H1 (cell line): Measurements from ENCODE around the gene PAK6. TPM values are rescaled to one million over a fixed set of nuclear protein-coding genes. Genes with fewer than 3 reads are reported as not detected.
A peak's percentile ranks its signal among the peaks of the same experiment; 100 is the strongest.

Experiments
- CTCF ChIA-PET: fragments of 300-600 bp; sonication (Branson Sonifier 250); formaldehyde crosslinking; loops from one replicate; lab custom pipeline; 2021; ENCODE audit not compliant: partially characterized antibody; lab: Charles Lee
- POLR2A ChIA-PET: fragments of 300-600 bp; sonication (Branson Sonifier 250); formaldehyde crosslinking; loops from one replicate; lab custom pipeline; 2021; ENCODE audit warnings: inconsistent platforms; ENCODE audit not compliant: partially characterized antibody; lab: Charles Lee
- DNase-seq, 2 experiments: peaks; one replicate each; pipeline versions ENCODE4 v3.0.0 to v3.0.0-alpha.2; 2010 to 2022; ENCODE audit warnings: low spot score in 2 of 2, low read depth in 1 of 2, mixed read lengths in 1 of 2
- FAIRE-seq: peaks from 2 replicates; lab custom pipeline; 2011; peaks lifted over from hg19 to GRCh38; lab: Jason Lieb, UNC
- H2AFZ ChIP-seq: 2 replicates; pipeline ENCODE4 v1.8.1; 2012; ENCODE audit warnings: low read length, inconsistent platforms
- H2AK5ac ChIP-seq: 2 replicates; pipeline ENCODE4 v1.6.1; 2013; ENCODE audit warnings: low read depth, low read length
- H2BK120ac ChIP-seq: replicated peaks from 2 replicates; pipeline ENCODE3; 2013; ENCODE audit warnings: low read depth, low read length, inconsistent platforms
- H2BK12ac ChIP-seq: 2 replicates; pipeline ENCODE4 v1.6.1; 2013; ENCODE audit warnings: low read depth, low read length
- H2BK15ac ChIP-seq: 2 replicates; pipeline ENCODE4 v1.6.1; 2013; ENCODE audit warnings: low read length
- H2BK20ac ChIP-seq: 2 replicates; pipeline ENCODE4 v1.6.1; 2013; ENCODE audit warnings: low read length
- H2BK5ac ChIP-seq: 2 replicates; pipeline ENCODE4 v1.6.1; 2013; ENCODE audit warnings: low read depth, low read length
- H3K14ac ChIP-seq: 2 replicates; pipeline ENCODE4 v1.6.1; 2013; ENCODE audit warnings: inconsistent platforms; ENCODE audit not compliant: insufficient read length
- H3K18ac ChIP-seq: 2 replicates; pipeline ENCODE4 v1.6.1; 2013; ENCODE audit warnings: low read length; ENCODE audit errors: extremely low read depth
- H3K23ac ChIP-seq: 2 replicates; pipeline ENCODE4 v1.6.1; 2013; ENCODE audit warnings: inconsistent platforms; ENCODE audit not compliant: insufficient read length
- H3K23me2 ChIP-seq: 2 replicates; pipeline ENCODE4 v1.6.1; 2013; ENCODE audit warnings: low read depth, low read length
- H3K27ac ChIP-seq: 2 replicates; pipeline ENCODE4 v1.6.1; 2011; ENCODE audit warnings: low read depth, low read length, inconsistent platforms
- H3K27me3 ChIP-seq, 4 experiments: replicated peaks in 1 of 4; 1 replicate in 1 of 4; 2 replicates in 3 of 4; pipeline versions ENCODE4 v1.6.1 to v1.8.1; 2011 to 2013; ENCODE audit warnings: low read length in 3 of 4, mild to moderate bottlenecking in 3 of 4, inconsistent platforms in 2 of 4, mixed read lengths in 2 of 4, moderate library complexity in 1 of 4; ENCODE audit not compliant: control insufficient read depth in 3 of 4, insufficient read depth in 3 of 4; ENCODE audit errors: extremely low read depth in 1 of 4
- H3K36me3 ChIP-seq, 4 experiments: 2 replicates each; pipeline versions ENCODE4 v1.6.1 to v1.8.1; 2011 to 2013; ENCODE audit warnings: mild to moderate bottlenecking in 4 of 4, low read length in 3 of 4, moderate library complexity in 2 of 4, control low read depth in 1 of 4, inconsistent platforms in 1 of 4; ENCODE audit not compliant: insufficient read depth in 4 of 4, control insufficient read depth in 2 of 4
- H3K4ac ChIP-seq: replicated peaks from 2 replicates; pipeline ENCODE3; 2013; ENCODE audit warnings: low read length, low read depth, mixed read lengths, inconsistent platforms; ENCODE audit not compliant: insufficient read length
- H3K4me1 ChIP-seq, 4 experiments: replicated peaks in 1 of 4; 1 replicate in 1 of 4; 2 replicates in 3 of 4; pipeline versions ENCODE4 v1.6.1 to v1.8.1; 2011 to 2013; ENCODE audit warnings: low read length in 3 of 4, inconsistent platforms in 2 of 4, mixed read lengths in 1 of 4; ENCODE audit not compliant: insufficient read depth in 4 of 4, control insufficient read depth in 3 of 4
- H3K4me2 ChIP-seq, 2 experiments: 2 replicates each; pipeline versions ENCODE4 v1.6.1 to v1.8.1; 2011 to 2013; ENCODE audit warnings: low read depth in 2 of 2, low read length in 2 of 2, control low read depth in 1 of 2, inconsistent platforms in 1 of 2, mild to moderate bottlenecking in 1 of 2; ENCODE audit not compliant: insufficient read depth in 1 of 2
- H3K4me3 ChIP-seq, 4 experiments: fragments of 200-600, 300-600 bp in 1 of 4; sonication (generic), shearing (Covaris generic), sonication (Bioruptor Twin) in 1 of 4; 2 replicates each; pipeline versions ENCODE4 v1.5.1 to v1.8.1; 2011 to 2016; ENCODE audit warnings: low read length in 4 of 4, low read depth in 3 of 4, control low read depth in 2 of 4, inconsistent platforms in 2 of 4, mild to moderate bottlenecking in 2 of 4, mixed read lengths in 1 of 4, moderate library complexity in 1 of 4; ENCODE audit not compliant: insufficient read depth in 2 of 4; ENCODE audit errors: extremely low read depth in 1 of 4
- H3K56ac ChIP-seq: replicated peaks from 2 replicates; pipeline ENCODE3; 2013; ENCODE audit warnings: low read depth, mild to moderate bottlenecking, mixed read lengths, low read length, inconsistent platforms; ENCODE audit not compliant: insufficient read length
- H3K79me1 ChIP-seq: 2 replicates; pipeline ENCODE4 v1.6.1; 2013; ENCODE audit warnings: low read depth, low read length, control low read depth
- H3K79me2 ChIP-seq, 2 experiments: 2 replicates each; pipeline versions ENCODE4 v1.6.1 to v1.8.1; 2012 to 2013; ENCODE audit warnings: low read length in 2 of 2, mild to moderate bottlenecking in 2 of 2, inconsistent platforms in 1 of 2; ENCODE audit not compliant: insufficient read depth in 2 of 2, control insufficient read depth in 1 of 2
- H3K9ac ChIP-seq, 4 experiments: replicated peaks in 1 of 4; 1 replicate in 1 of 4; 2 replicates in 3 of 4; pipeline versions ENCODE4 v1.6.1 to v1.8.1; 2011 to 2013; ENCODE audit warnings: low read depth in 3 of 4, low read length in 3 of 4, control low read depth in 2 of 4, mild to moderate bottlenecking in 2 of 4, moderate library complexity in 2 of 4, inconsistent platforms in 1 of 4; ENCODE audit errors: extremely low read depth in 1 of 4
- H3K9me3 ChIP-seq, 2 experiments: 2 replicates each; pipeline versions ENCODE4 v1.6.1 to v1.8.1; 2012 to 2013; ENCODE audit warnings: mild to moderate bottlenecking in 2 of 2, moderate library complexity in 2 of 2, control low read depth in 1 of 2, inconsistent platforms in 1 of 2, low read depth in 1 of 2, low read length in 1 of 2, mixed read lengths in 1 of 2; ENCODE audit not compliant: insufficient read depth in 2 of 2
- H4K20me1 ChIP-seq, 2 experiments: replicated peaks in 1 of 2; 2 replicates each; pipeline versions ENCODE3 to v1.8.1; 2011 to 2013; ENCODE audit warnings: inconsistent platforms in 2 of 2, low read length in 2 of 2, mild to moderate bottlenecking in 1 of 2; ENCODE audit not compliant: insufficient read depth in 2 of 2, control insufficient read depth in 1 of 2
- H4K5ac ChIP-seq: 2 replicates; pipeline ENCODE4 v1.6.1; 2013; ENCODE audit warnings: low read length, low read depth, mixed read lengths, inconsistent platforms; ENCODE audit not compliant: insufficient read length
- H4K8ac ChIP-seq: 2 replicates; pipeline ENCODE4 v1.8.0; 2013; ENCODE audit warnings: mild to moderate bottlenecking, moderate library complexity, low read length, inconsistent platforms; ENCODE audit not compliant: insufficient read depth; ENCODE audit errors: extremely low read depth
- H4K91ac ChIP-seq: replicated peaks from 2 replicates; pipeline ENCODE3; 2013; ENCODE audit warnings: low read length, mixed read lengths, inconsistent platforms; ENCODE audit not compliant: insufficient read length
- CBX8 ChIP-seq: fragments of 300-800, 300-1000 bp; sonication (generic); IDR thresholded peaks from 2 replicates; pipeline ENCODE4 v1.7.1; 2016; ENCODE audit warnings: low read depth, low read length, borderline replicate concordance
- EP300 ChIP-seq, 2 experiments: IDR thresholded peaks; 1 replicate in 1 of 2; 2 replicates in 1 of 2; pipeline ENCODE4 v1.6.1; 2011 to 2012; ENCODE audit warnings: low read depth in 2 of 2, low read length in 2 of 2, mild to moderate bottlenecking in 2 of 2, borderline replicate concordance in 1 of 2, inconsistent platforms in 1 of 2, moderate library complexity in 1 of 2
- EZH2 ChIP-seq: fragments of 200-600 bp; sonication (generic); IDR thresholded peaks from 2 replicates; pipeline ENCODE4 v1.7.1; 2012; ENCODE audit warnings: low read depth, mild to moderate bottlenecking, moderate library complexity, low read length, inconsistent platforms; ENCODE audit not compliant: severe bottlenecking
- FOSL1 ChIP-seq: IDR thresholded peaks from 2 replicates; pipeline ENCODE4 v1.6.1; 2011; ENCODE audit warnings: mild to moderate bottlenecking, low read depth, low read length, moderate library complexity; ENCODE audit not compliant: insufficient read depth
- HDAC2 ChIP-seq, 2 experiments: fragments of 300-600 bp in 1 of 2; sonication (generic) in 1 of 2; IDR thresholded peaks; 2 replicates each; pipeline ENCODE4 v1.6.1; 2011 to 2012; ENCODE audit warnings: low read depth in 2 of 2, low read length in 2 of 2, mild to moderate bottlenecking in 2 of 2, moderate library complexity in 2 of 2, borderline replicate concordance in 1 of 2, inconsistent platforms in 1 of 2
- NANOG ChIP-seq: IDR thresholded peaks from 2 replicates; pipeline ENCODE4 v1.6.1; 2011; ENCODE audit warnings: low read length, low read depth, mild to moderate bottlenecking, inconsistent platforms; ENCODE audit not compliant: insufficient read depth, poor library complexity, severe bottlenecking
- NRF1 ChIP-seq: IDR thresholded peaks from 2 replicates; pipeline ENCODE4 v1.6.1; 2011; ENCODE audit warnings: mild to moderate bottlenecking, low read depth, low read length, improper control_type of control experiment
- SP1 ChIP-seq: IDR thresholded peaks from 2 replicates; pipeline ENCODE4 v1.6.1; 2011; ENCODE audit warnings: low read depth, low read length
- WGBS, 2 experiments: shearing (Covaris generic) in 1 of 2; methylation state at CpG; one replicate each; pipeline versions ENCODE4 v1.1.6 to v1.1.7; 2013 to 2015; ENCODE audit warnings: low lambda C conversion rate in 2 of 2, mixed read lengths in 2 of 2, inconsistent platforms in 1 of 2, low coverage in 1 of 2, missing lambda C conversion rate in 1 of 2; ENCODE audit not compliant: insufficient replicate concordance in 2 of 2, insufficient coverage in 1 of 2, insufficient read length in 1 of 2; ENCODE audit errors: extremely low coverage in 1 of 2, missing lambda C conversion rate in 1 of 2; 5-methylcytosine and 5-hydroxymethylcytosine counted together
- polyA plus RNA-seq, 7 experiments: library from polyadenylated mRNA; depleted of rRNA in 3 of 7; stranded (reverse) in 5 of 7; unstranded in 2 of 7; fragments of >200 nt in 5 of 7; fragments of 200-250 nt in 2 of 7; gene quantifications; 1 replicate in 5 of 7; 2 replicates in 1 of 7; 4 replicates in 1 of 7; pipeline versions ENCODE4 v1.2.1 to v1.2.3, GENCODE V29; 2011 to 2013; ENCODE audit warnings: missing spikeins in 2 of 7, mixed read lengths in 2 of 7
- total RNA-seq: library from RNA; stranded (reverse); fragmentation: NEBNext Ultra II Directional; extraction: Animal tissue kit (Norgen Biotek cat#: 25700); gene quantifications from 2 replicates; pipeline ENCODE4 v1.2.1, GENCODE V29; 2021
- TF ChIP-seq, protein P1 (sequence below): IDR thresholded peaks from 2 replicates; pipeline ENCODE4 v1.6.1; 2012; ENCODE audit warnings: inconsistent platforms

The PAK6 gene
- total and polyA plus RNA-seq, 2 of the 8 experiments (the other 6 are each of a cell fraction or from before 2014, with no cell fraction given) = 6.9 to 9.4 TPM

GRCh38 chr15:40280260-40281056 lies 41.6 kb downstream of the PAK6 start:
- 6% methylated on average over 30 of the region's 30 CpGs; no CpG with 5 or more reads in 1 of the 2 experiments for WGBS, 2 experiments
- peak overlapping the region; percentile 78 to 97 for H3K4me2 ChIP-seq
- H2BK15ac ChIP-seq = peak overlapping the region; percentile 50; the same call in 1 of the 2 replicates
- no peak overlapping the region for H3K27ac ChIP-seq
- H3K23ac ChIP-seq = no peak overlapping the region
- peak overlapping the region in 2 of 4 experiments; percentile 10 to 61; a peak in 6 of 8 replicates for H3K4me3 ChIP-seq
- H2BK12ac ChIP-seq = no peak overlapping the region
- H3K4me1 ChIP-seq = peaks cover 13 to 31% (median 23%) of the 10 kb centered on the region in 4 experiments
- H3K79me2 ChIP-seq = no peaks in the 10 kb centered on the region
- peaks cover 0 to 15% (median 0%) of the 10 kb centered on the region in 4 experiments; a peak in 1 of 8 replicates for H3K36me3 ChIP-seq
- peak overlapping the region; percentile 51 for H4K8ac ChIP-seq
- H3K18ac ChIP-seq = peak overlapping the region; percentile 82
- peaks cover 22% of the 10 kb centered on the region; the same call in 1 of the 2 replicates for H3K23me2 ChIP-seq
- FAIRE-seq = peak; percentile 66
- H2AK5ac ChIP-seq = no peak overlapping the region
- no peak overlapping the region; the same call in 1 of the 2 replicates for H2AFZ ChIP-seq
- 0 out of 2 replicates have a peak overlapping the region, but pooled peaks have one; percentile 23 for H2BK20ac ChIP-seq
- no peaks in the 10 kb centered on the region for H3K9me3 ChIP-seq
- ChIA-PET CTCF (interaction anchor here (0.6 to 27.9 kb wide), 20 partner anchors 12 to 235 kb away, joined by 3 to 1340 read pairs (median 6); partner anchors contain the start of genes BMF, CCDC9B, INAFM2 and PAK6), POLR2A (interaction anchor here (0.6 to 2.9 kb wide), 12 partner anchors 10 to 312 kb away, joined by 3 to 29 read pairs (median 4); partner anchors contain the start of genes PLCB2 and SRP14)
- peak overlapping the region; percentile 81 for H2BK120ac ChIP-seq
- H3K14ac ChIP-seq = no peak overlapping the region
- peaks cover 40 to 63% (median 52%) of the 10 kb centered on the region in 4 experiments for H3K27me3 ChIP-seq
- DNase-seq = peak in 1 of 2 experiments; percentile 74
- no peak overlapping the region for H2BK5ac ChIP-seq
- H4K91ac ChIP-seq = peak overlapping the region; percentile 85
- no peak overlapping the region for H4K5ac ChIP-seq
- H3K4ac ChIP-seq = peak overlapping the region; percentile 10
- H4K20me1 ChIP-seq = no peaks in the 10 kb centered on the region
- no peak overlapping the region for H3K56ac ChIP-seq
- no peaks in the 10 kb centered on the region for H3K79me1 ChIP-seq
- no peak overlapping the region for H3K9ac ChIP-seq
- TF ChIP-seq CBX8 (no peak), EZH2 (no peak), FOSL1 (no peak), NANOG (no peak), NRF1 (no peak), SP1 (peak; percentile 37; the same call in 1 of the 2 replicates), HDAC2 (IDR thresholded peaks at IDR 0.05; ENCODE audit: borderline replicate concordance in 1 of 2, low read depth in 2 of 2, low read length in 2 of 2) (no peak), EP300 (IDR thresholded peaks at IDR 0.05; ENCODE audit: borderline replicate concordance in 1 of 2, low read depth in 2 of 2, low read length in 2 of 2) (no peak)
- TF ChIP-seq, protein P1, sequence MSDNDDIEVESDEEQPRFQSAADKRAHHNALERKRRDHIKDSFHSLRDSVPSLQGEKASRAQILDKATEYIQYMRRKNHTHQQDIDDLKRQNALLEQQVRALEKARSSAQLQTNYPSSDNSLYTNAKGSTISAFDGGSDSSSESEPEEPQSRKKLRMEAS = peak; percentile 47; the same call in 1 of the 2 replicates
